Measurements from ENCODE around the gene RAPGEF1.
A peak's percentile ranks its signal among the peaks of the same experiment; 100 is the strongest.

The RAPGEF1 gene

DNA sequence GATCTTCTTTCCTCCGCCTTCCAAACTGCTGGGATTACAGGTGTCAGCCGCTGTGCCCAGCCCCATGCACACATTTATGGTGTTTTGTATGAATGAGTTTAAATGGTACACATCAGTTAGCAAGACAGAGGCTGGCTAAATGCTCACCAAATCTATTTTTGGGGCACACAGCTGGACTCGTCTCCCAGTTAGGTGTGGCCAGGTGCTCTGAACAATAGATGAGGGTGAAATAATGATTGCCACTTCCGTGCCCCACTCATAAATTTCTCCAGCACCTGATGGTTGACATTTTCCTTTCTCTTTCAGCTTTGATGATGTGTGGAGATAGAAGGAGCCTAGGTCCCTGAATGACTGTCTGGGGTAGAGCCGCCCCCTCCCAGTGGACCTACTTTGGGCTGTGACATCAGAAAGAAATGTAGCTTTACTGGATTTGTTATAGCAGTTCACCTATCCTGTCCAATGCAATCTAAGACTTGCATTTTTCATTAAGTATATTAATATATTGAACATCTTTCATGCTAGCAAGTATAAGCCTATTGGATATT lies 8.6 kb upstream of the RAPGEF1 start:
- DNase-seq (ENCODE audit: low read depth) = no peak
- no peak overlapping the region for H3K4me3 ChIP-seq (ENCODE audit: low read depth, low read length)
- TF ChIP-seq, protein P1, sequence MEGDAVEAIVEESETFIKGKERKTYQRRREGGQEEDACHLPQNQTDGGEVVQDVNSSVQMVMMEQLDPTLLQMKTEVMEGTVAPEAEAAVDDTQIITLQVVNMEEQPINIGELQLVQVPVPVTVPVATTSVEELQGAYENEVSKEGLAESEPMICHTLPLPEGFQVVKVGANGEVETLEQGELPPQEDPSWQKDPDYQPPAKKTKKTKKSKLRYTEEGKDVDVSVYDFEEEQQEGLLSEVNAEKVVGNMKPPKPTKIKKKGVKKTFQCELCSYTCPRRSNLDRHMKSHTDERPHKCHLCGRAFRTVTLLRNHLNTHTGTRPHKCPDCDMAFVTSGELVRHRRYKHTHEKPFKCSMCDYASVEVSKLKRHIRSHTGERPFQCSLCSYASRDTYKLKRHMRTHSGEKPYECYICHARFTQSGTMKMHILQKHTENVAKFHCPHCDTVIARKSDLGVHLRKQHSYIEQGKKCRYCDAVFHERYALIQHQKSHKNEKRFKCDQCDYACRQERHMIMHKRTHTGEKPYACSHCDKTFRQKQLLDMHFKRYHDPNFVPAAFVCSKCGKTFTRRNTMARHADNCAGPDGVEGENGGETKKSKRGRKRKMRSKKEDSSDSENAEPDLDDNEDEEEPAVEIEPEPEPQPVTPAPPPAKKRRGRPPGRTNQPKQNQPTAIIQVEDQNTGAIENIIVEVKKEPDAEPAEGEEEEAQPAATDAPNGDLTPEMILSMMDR (conservative IDR thresholded peaks at IDR 0.05; ENCODE audit: low read depth, low read length) = no peak

DNA sequence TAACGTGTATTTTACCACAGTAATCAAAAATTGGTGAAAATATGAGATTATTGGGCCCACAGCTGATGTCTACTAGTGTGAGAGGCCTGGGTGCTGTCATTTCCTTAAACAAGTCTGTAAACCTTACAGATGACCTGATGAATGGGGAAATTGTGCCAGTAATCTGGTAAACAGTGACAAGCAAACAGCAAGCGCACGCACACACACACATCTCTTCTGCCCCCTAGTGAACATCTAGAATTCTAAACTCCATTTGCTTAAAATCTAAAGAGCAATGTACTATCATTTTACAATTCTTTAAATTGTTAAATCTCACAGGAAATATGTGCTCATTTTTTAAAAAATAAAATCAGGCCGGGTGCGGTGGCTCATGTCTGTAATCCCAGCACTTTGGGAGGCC lies 7.5 kb upstream of the RAPGEF1 start:
- no peak overlapping the region for H3K4me3 ChIP-seq (ENCODE audit: low read depth, low read length)
- TF ChIP-seq, protein P1 (conservative IDR thresholded peaks at IDR 0.05; ENCODE audit: low read depth, low read length) = peak; percentile 77
- DNase-seq (ENCODE audit: low read depth) = peak; percentile 79

DNA sequence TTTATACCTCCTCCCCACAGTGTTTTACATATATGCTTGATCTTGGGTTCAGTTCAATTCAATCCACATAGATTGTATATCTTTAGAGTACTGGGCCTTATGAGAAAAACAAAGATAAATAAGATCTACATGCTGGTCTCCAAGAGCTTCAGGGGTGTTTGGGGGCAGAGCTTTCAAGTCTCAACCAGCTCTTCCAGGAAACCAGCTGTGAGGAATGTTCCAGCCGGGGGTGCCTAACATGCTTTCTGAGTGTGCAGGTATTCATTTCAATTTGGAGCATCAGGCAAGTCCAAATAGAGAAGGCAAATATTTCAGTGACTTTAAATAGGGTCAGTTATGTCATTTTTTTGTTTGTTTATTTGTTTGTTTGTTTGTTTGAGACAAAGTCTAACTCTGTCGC lies 5.7 kb upstream of the RAPGEF1 start:
- TF ChIP-seq, protein P1 (conservative IDR thresholded peaks at IDR 0.05; ENCODE audit: low read depth, low read length) = no peak
- DNase-seq (ENCODE audit: low read depth) = no peak
- H3K4me3 ChIP-seq (ENCODE audit: low read depth, low read length) = no peak overlapping the region

DNA sequence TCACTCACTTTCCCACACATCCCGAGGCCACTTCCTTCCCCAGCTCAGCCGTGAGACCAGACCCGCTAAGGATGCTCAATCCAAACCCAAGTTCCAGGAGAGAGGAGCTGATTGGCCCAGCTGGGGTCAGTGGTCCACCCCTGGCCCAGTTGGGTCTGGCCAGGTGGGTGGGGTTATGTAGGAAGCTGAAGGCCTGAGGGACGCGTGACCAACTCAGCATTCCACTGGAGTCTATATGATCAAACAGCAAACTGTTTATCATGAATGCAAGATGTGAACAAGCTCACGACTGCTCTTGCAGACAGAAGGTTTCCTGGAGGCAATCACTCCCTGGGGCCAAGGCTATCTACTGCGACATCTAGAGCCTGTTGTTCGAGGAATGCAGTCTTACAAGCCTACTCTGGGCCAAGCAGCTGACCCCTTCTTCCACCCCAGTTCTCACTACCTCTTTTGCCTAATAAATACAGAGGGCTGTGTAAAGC lies 4.9 kb upstream of the RAPGEF1 start:
- H3K4me3 ChIP-seq (ENCODE audit: low read depth, low read length) = no peak overlapping the region
- TF ChIP-seq, protein P1 (conservative IDR thresholded peaks at IDR 0.05; ENCODE audit: low read depth, low read length) = no peak

DNA sequence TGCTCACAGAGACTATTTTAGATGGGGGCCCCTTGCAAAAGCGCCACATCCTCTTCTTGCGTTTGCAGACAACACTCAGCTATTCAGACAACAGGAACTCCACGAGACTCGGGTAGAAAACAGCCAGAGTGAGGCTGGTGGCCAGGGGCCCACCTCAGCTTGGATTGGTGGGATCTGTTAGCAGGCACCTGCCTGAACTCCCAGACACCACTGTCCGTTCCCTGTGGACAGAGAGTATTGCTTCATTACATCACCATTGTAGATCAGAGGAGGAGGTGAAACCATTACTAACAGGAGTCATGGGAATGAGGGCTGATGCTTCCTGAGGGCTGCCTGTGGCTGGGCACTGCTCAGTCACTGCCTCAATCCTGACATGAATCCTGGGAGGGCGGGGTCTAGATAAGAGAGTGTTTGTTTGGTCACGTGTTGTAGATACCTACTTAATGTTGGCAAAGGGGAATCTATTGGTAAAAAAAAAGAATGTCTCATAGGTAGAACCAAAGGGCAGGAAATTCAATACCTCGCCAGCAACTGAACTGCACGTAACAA lies 4.4 kb upstream of the RAPGEF1 start:
- no peak for DNase-seq (ENCODE audit: low read depth)
- no peak overlapping the region for H3K4me3 ChIP-seq (ENCODE audit: low read depth, low read length)
- TF ChIP-seq, protein P1 (conservative IDR thresholded peaks at IDR 0.05; ENCODE audit: low read depth, low read length) = no peak

More for the DNA sequence above, 4.9 kb upstream of the RAPGEF1 start:
- DNase-seq (ENCODE audit: low read depth) = no peak

DNA sequence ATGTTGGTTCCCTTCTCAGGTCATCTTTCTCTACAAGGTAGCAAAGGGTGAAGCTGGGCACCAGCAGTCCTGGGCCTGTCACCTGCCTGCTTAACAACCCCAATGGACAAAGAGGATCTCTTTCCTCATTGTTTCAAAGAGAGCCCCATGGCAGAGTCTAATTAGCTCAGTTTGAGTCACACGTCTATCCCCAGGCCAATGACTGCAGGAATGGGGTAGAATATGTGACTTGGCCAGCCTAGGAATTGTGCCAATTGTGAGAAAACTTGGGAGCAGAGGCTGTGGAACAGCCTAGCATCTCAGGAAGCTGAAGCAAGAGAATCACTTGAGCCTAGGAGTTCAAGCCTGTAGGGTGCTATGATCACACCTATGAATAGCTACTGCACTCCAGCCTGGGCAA lies 3.6 kb upstream of the RAPGEF1 start:
- no peak for DNase-seq (ENCODE audit: low read depth)
- H3K4me3 ChIP-seq (ENCODE audit: low read depth, low read length) = no peak overlapping the region
- TF ChIP-seq, protein P1 (conservative IDR thresholded peaks at IDR 0.05; ENCODE audit: low read depth, low read length) = no peak

DNA sequence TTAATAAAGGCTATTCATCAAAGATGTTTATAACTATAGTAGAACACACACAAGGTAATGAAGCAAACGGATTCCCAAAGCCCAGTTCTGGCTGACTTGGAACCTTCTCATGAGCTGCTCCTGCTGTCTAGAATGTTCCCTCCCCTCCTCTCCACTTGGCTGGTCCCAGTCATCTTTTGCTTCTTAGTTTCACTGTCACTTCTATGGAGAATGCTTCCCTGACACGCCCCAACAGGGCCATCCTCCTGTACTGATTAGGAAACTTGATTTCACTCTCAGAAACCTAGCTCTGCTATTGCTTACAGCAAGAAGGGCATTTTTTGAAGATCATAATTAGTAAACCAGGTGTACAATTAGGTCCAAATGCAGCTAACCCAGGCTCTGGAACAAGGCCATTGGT lies 3.2 kb upstream of the RAPGEF1 start:
- TF ChIP-seq, protein P1 (conservative IDR thresholded peaks at IDR 0.05; ENCODE audit: low read depth, low read length) = no peak
- no peak for DNase-seq (ENCODE audit: low read depth)
- H3K4me3 ChIP-seq (ENCODE audit: low read depth, low read length) = no peak overlapping the region
